ENCODE results near the gene PLEKHF1.
"Not testable (repeated sequence)": the region's sequence is repeated elsewhere in the genome, so short reads cannot be mapped to it uniquely, and the experiment has no call there.

Gene PLEKHF1

GRCh38 chr19:29700498-29700897 is 35.2 kb downstream of the PLEKHF1 start:
- no peak for DNase-seq (ENCODE audit: low spot score)

DNA sequence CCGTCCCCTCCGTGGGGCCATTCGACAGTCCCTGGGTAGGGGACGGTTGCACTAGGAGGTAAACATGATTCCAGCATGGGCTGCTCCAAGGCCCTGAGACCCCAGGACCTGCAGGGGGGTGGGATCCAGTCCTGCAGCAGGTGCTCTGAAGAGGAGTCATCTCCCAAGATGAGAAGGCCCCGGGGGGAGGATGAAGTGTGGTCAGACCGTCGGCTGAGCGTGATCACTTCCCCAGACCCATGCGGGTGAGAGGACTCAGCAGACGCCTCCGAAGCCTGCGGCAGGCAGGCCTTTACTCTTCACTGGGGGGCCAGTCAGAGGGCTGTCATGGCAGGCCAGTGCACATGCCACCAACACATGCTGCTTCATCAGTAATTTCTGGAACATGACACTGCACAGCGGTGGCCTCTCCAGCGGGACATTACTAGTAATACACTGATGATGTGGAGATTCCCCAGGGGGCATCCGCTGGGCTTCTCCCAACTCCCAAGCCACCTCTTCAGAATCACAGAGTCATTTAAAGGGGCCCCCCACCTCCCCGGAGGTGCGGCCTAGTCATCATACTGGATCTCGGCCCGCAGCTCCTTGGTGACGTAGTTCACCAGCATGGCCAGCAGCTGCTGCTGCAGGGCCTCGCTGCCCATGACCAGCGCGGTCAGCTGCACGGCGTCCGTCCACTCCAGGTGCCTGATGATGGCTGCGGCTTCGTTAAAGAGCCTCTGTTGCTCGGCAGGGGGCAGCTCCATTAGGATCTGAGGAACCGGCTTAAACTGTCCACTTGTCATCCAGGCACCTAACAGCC is 37.1 kb downstream of the PLEKHF1 start:
- DNase-seq (ENCODE audit: low spot score): no peak

DNA sequence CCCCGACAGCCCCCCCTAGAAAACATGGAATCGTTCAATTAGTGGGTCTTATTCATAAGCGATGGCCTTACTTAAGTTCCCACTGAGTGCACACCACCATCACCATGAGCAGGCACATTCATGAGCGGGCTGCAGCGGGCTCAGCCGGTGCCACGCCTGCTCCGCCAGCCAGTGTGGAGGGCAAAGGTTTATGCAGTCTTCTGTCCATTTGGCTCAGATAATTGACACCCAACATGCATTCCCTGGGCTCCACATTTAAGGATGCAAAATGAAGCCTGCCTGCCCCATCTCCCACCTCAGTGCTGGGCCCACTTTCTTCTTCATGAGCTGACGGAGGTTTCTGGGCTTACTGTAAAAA is 37.7 kb downstream of the PLEKHF1 start:
- no peak for DNase-seq (ENCODE audit: low spot score)

GRCh38 chr19:29704562-29705558 is 39.6 kb downstream of the PLEKHF1 start:
- DNase-seq (ENCODE audit: low spot score): no peak

DNA sequence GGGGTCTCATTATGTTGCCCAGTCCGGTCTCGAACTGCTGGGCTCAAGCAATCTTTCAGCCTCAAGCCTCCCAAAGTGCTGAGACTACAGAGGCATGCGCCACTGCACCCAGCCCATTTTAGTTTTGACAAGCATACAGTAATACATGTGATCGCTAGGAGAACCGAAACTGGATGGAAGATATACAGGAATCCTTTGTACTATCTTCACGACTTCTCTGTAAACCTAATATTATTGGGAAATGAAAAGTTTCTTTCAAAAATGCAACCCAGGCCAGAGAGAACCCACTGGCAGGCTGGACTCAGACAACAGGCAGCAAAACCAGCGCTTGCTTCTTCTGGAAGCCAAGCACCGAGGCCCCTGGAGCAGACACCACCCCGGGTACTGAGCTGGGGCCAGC is 40.4 kb downstream of the PLEKHF1 start:
- DNase-seq (ENCODE audit: low spot score): no peak

- no peak for DNase-seq (ENCODE audit: low spot score)
Measured at GRCh38 chr19:29706635-29707034, 41.4 kb downstream of the PLEKHF1 start.

GRCh38 chr19:29708554-29709439 is 43.5 kb downstream of the PLEKHF1 start:
- DNase-seq (ENCODE audit: low spot score): no peak

GRCh38 chr19:29709440-29709798 is 44.2 kb downstream of the PLEKHF1 start:
- DNase-seq (ENCODE audit: low spot score): not testable (repeated sequence)

- DNase-seq (ENCODE audit: low spot score): no peak
Measured at GRCh38 chr19:29711584-29712132, 46.4 kb downstream of the PLEKHF1 start.

GRCh38 chr19:29712744-29713516 is 47.7 kb downstream of the PLEKHF1 start:
- no peak for DNase-seq (ENCODE audit: low spot score)

- DNase-seq (ENCODE audit: low spot score): no peak
Measured at GRCh38 chr19:29714371-29714952, 49.2 kb downstream of the PLEKHF1 start.

GRCh38 chr19:29714953-29715700 is 49.9 kb downstream of the PLEKHF1 start, which contains the start of gene C19orf12:
C19orf12 (minus strand) TSS chr19:29715261; CDS start chr19:29708413, 6,848 bp downstream.
- peak; percentile 45 for DNase-seq (ENCODE audit: low spot score)

GRCh38 chr19:29715701-29716581 is 50.7 kb downstream of the PLEKHF1 start:
- DNase-seq (ENCODE audit: low spot score): no peak

DNA sequence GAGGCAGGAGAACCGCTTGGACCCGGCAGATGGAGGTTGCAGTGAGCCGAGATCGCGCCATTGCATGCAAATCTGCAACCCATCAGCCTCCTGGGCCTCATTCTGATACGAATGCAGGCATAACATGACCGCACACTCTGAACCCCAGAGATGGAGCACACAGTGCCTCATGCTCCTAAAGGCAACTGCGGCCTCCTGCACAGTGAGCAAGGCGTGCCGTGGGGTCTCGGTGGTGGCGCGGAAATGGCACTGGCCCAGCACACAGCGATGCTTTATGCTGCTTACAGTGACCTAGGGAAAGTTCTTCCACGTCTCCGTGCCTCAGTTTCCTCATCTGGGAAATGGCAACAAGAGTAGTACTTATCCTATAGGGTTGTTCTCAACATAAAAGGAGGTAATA is 51.8 kb downstream of the PLEKHF1 start:
- no peak for DNase-seq (ENCODE audit: low spot score)

DNA sequence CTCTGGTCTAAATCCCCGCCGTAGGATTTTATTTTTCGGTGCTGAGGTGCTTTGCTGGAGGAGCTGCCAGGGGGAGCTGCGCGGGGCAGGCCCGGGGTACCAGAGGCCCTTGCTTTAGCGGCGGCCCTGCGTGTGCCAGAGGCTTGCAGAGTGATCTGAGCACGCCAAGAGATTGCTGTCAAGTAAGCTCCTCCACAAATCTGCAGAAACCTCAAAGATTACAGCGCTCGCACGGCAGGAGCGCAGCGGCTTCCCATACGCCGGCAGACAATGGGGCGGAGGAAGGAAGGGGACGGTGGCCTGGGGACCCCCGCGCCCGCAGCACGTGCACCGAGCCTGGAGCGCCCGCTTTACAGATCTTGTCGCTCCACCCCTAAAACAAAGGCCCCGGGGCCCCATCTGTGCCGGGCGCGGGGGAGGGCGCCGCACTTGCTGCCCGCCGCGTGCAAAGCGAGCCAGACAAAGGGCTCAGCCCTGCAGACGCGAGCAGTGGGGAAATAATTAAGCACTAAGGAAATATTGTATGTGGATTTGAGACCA is 58.9 kb downstream of the PLEKHF1 start:
- DNase-seq (ENCODE audit: low spot score): peak; percentile 12

DNA sequence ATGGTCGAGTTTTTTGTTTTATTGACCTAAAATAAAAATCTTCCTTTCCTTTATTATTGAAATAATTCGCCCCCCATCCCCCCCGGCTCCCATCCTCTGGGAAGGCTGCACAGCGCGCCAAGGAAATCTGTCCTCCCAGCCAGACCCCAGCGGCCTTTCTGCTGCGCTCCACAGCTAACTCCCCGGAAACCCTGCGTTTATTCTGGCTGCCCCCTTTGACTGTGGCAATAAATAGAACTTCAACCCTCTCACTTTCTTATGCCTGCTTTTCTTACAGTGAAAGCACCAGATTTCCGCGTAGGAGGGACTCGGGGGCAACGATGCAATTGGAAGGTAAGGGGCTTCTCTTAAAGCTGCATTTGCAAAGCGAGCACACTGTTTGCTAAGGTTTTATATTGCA is 59.5 kb downstream of the PLEKHF1 start:
- DNase-seq (ENCODE audit: low spot score): no peak
